Right kidney (tissue), 1 donor: Measurements from ENCODE around the gene GPX8.

Experiments used
- DNase-seq: peaks from one replicate; pipeline ENCODE4 v3.0.0-alpha.2; 2016

Gene GPX8

DNA sequence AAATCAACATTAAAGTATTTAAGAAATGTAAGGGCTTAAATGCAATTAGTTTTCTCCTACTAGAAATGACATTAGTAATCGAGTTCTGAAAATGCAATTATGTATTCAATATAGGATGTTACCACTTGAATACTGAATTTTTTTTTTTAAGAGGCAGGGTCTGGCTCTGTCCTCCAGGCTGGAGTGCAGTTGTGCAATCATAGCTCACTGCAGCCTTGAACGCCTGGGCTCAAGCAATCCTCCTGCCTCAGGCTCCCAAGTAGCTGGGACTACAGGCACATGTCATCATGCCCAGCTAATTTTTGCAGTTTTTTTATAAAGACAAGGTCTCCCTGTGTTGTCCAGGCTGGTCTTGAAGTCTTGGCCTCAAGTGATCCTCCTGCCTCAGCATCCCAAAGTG, 11.5 kb downstream of the GPX8 start:
- no peak for DNase-seq

DNA sequence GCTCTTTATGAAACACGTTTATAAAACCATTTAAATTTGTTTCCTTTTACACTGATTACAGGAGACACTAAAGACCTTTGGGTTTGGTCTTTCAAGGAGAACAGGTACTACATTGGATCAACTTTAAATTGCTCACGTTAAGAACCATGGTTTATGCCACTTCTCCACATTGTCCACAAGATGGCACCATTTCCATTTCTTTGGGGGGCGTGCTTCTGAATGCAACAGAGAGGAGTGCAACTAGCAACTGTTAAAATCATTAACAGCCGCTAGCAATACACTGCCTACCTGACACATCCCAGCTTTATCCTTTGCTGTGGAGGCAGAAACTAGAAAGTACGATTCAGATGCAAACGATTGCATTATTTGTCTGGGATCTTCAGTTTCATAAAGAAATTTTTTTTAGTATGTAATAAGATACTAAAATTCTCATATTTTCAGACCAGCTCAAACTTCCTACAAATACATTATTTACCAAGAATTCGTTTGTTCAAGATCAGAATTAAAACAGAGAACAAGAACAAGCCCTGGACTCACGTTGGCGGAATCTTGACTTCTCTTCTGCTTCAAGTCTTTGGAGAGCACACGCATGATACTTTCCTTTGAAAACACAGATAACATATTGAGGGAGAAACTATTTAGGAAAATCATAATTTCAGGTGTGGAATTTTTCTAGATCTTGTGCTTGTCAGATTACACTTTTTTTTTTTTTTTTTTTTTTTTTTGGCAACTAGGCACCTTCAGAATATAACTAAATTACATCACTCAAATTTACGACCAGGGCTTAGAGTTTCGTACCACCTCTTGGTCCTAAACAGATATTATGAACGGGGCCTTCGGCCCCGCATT, 12.3 kb downstream of the GPX8 start:
- peak; percentile 35 for DNase-seq

DNA sequence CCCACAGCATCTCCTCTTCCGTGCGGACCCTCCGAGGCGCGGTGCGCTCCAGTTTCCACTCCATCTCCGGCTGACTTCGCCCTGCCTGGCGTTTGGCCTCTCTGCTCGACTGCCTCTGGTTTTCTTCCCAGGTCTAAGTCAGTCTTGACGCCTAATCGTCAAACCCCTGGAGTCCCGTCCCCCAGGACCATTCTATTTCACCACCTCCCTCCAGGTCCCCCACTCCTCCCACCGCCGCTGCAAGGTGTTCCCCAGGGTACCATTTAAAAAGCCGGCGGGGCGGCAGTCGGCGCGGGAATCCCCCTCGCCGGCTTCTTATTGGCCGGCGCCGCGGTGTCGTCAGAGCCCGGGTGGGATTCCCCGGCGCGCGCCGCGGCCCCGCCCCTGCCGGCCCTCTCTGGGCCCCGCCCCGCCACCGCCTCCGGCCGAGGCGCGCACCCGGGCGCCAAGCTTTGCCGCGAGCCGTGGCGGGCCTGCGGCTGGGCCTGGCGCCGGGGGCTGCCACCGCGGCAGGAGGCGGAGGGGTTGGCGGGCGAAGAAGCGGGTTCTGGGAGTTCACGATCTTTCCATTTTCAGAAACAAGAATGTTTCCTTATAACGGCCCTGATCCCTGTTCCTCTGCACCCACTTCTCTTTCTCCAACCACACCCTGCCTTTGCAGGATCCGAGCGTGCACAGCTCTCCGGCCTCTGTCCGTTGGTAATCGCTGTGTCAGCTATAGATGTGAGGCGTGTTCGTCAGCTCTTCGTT, 13.1 kb downstream of the GPX8 start, which contains the start of gene CDC20B:
Gene CDC20B, minus strand, starts transcription at position 241 of the 750 bp plus-strand sequence. Its CDS starts 177 bp downstream, at position 64.
- DNase-seq: peak; percentile 84

DNA sequence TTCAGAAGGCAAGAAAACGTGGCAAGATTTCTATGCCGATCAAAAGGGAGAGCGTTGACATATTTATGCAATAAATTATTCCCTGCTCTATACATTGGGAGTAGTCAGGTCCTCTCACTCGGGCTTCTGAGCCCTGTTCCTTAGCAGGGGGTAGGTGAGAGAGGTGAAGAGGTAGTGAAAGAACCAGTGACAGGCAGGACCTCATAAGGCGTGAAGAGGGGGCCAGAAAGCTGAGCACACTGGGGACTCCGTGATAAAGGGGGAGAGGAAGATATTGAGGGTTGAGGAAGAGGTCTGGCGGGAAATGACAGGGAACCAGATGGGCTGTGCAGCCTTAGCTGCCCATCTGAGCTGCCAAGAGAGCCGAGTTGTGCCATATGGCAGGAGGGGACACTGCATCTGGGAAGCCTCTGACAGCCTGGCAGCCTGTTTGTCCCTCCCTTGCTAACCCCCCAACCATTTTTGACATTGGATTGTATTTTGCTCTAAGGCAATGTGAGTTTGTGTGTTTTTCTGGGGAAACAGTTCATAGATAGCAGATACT, 13.8 kb downstream of the GPX8 start:
- DNase-seq: no peak

DNA sequence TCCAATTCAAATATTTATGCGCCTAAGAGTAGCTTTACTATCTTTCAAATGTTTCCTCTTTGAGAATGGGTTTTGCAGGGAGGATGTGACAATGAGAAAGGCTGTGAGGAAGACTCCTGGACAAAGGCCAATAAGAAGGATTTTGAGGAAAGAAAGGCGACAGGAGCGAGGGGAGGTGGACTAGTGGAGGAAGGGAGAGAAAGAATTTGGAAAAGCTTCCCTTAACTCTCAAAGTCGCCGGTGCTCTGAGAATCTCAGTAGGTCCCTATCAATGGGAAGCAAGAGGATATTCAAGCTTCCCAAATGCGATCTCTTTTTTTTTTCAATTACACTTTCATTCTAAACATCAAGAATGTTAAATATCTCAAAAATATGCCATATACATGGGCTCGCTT, 15.8 kb downstream of the GPX8 start:
- DNase-seq: no peak

DNA sequence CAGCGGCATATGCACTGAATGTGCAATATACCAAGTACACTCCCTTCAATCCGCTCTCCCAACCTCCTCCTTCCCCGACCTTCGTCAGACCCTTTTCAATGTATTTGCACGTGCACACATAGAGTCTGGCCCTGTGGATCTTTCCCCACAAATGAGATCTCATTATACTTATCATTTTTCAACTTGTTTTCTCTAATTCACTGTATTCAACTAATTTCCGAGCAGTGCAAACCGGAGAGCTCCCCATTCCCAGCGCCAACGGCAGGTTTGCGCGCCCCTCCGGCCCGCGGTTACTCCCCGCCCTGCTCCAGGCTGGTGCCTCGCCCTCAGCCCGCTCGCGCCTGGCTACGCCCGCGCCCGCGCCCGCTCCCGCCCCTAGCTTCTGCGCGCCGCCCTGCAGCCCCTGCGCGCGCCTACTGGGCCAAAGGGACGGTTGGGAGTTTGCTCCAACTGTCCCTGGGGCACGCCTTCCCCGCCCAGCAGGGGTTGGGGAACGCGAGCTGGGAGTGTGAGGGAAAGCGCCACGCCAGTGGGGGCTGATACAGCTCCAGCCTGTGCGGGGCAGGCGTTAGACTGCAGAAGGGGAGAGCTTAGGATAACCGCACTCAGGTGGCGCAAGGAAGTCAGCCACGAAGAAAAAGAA, 16.3 kb downstream of the GPX8 start:
- DNase-seq: peak; percentile 72

DNA sequence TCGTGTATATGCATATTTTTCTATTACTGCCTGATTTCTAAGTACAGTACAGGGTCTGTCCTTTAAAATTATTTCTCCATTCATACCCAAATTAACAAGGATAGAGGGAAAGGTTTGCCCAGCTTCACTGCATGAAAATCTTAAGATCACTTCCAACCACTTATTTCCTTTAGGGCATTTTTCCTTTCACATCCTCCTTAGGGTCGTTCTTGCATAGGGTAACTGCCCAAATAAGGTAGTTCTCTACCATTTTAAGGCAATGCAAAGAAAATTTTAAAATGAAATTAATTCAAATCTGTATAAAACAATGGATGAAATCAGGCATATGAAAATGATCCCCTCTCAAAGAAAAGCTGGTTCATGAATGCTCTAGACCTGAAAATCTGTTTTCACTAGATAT, 17.1 kb downstream of the GPX8 start:
- DNase-seq: no peak

DNA sequence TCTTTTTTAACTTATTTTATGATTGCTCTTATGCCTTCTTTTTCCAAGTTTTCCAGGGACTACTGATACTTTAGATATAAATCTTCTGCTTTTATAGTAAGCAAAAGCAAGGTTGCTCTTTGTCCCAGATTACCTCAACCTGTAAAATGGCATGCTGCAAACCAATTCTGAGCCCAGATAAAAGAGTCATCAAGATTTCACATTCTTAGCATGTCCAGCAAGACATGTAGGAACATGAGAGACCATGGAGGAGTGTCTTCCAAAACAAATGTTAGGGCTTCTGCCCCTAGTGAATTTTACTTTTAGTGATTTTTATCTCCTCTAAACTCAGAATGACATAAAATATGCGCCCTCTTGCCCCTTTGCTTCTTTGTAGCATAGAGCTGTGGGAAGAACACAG, 20.0 kb downstream of the GPX8 start:
- DNase-seq: no peak

DNA sequence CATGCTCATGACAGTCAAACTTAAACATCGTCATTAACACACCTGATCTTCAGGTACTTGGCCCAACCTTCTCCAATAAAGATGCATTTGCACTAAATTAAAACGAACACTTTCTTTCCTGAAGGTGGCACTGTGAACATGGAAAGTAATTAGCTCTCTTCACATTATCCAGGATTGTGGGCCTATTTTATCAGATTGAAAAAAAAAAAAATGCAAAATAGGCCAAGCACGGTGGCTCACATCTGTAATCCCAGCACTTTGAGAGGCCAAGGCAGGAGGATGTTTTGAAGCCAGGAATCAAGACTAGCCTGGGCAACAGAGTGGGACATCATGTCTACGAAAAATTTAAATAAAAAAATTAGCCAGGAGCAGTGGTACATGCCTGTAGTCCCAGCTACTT, 27.4 kb downstream of the GPX8 start:
- DNase-seq: no peak

DNA sequence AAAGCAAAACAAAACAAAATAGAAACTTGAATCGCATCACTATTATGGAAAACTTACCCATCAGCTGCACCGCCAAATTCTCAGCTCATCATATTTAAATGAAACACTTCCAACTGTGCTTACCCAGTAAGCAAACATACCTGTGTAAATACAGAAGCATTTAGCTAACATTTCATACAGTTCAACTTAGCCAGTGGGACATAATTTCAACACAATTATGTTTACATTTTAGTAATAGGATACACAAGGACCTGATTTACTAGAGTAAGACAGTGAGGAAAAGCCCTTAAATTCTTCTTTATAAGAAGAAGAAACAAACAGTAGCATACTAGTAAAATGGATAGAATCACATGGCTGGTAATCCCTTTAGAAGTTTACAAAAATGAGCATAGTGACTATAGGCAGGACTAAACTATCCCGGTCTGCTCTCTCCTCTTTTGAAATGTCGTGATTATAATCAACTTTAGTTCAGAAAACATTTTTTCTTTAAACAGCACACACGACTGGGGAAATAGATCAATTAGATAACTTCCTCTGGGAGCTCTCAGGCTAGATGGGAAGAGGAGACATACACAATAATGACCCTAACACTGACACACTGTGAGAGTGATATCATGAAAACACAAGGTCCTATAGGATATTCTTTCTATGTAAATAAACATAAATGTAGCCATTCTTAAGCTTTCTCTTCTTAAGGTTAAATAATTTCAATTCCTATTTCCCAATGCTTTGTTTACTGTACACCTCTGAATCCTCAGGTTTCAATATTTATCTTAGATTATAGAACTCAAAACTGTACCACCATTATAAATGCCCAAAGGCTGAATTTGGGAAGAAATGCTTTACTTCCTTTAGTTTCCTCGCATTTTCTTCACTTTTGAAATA, 28.9 kb downstream of the GPX8 start:
- no peak for DNase-seq

DNA sequence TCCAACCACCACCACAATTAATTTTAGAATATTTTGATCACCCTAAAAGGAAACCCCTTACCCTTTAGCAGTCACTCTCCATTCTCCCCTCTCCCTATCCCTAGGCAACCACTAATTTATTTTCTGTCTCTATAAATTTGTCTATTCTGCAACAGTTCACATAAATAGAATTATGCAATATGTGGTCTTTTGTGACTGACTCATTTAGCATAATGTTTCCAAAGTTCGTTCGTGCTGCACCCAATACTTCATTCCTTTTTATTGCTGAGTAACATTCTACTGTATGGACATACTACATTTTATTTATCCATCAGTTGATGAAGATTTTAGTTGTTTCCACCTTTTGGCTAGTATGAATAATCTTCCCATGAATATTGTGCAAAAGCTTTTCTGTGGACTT, 31.2 kb downstream of the GPX8 start:
- DNase-seq: no peak

DNA sequence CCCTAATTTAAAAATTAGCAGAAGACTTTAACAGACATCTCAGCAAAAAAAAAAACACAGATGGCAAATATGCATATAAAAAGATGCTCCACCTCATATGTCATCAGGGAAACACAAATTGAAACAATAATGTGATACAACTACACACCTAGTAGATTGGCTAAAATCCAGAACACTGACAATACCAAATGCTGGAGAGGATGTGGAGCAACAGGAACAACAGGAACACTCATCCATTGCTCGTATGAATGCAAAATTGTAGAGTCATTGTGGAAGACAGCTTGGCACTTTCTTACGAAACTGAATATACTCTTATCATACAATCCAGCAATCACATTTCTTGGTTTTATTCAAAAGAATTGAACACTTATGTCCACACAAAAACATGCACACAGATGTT, 45.0 kb downstream of the GPX8 start:
- DNase-seq: no peak

DNA sequence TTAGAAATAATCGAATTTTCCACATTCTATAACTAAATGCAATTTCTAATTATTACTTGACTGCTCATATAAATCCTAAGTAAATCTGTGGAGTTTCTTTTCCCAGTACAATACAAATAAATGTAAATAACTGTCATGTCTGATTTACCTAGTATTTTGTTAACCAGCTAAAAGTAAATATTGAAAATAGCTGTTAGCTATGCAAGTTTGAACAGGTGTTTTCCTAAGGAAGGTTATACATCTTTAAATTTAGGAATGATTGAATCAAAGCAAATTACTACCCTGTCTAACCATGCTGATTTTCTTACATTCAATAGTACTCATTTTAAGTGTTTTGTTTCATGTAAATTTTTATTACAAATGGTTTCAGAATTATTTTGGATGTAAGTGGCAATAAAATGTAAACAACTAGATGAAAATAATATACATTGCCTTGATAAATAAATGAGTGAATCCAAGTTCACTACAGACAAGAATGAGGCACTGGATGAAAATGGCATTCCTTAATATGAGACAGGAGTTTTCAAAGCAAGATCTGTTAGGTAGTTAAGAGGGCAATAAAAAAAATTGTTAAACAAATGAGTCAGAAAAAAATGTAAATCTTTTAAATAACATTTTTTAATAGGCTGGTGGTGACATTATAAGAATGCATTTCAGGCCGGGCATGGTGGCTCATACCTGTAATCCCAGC, 51.4 kb downstream of the GPX8 start:
- DNase-seq: no peak
